Fibroblast of lung (primary cell): ENCODE data around the gene KLF16.

ENCODE experiments used
- CTCF ChIP-seq, 2 donors: IDR thresholded peaks in 1 of 2; conservative IDR thresholded peaks in 1 of 2; 1 replicate in 1 of 2; 2 replicates in 1 of 2; pipeline ENCODE4 v1.5.1; 2011 to 2012; ENCODE audit warnings: low read length in 2 of 2, control low read depth in 1 of 2, inconsistent platforms in 1 of 2, low read depth in 1 of 2, mild to moderate bottlenecking in 1 of 2
- EZH2 ChIP-seq: IDR thresholded peaks from 2 replicates; pipeline ENCODE4 v1.5.1; 2012; ENCODE audit warnings: low read length, control low read depth, mild to moderate bottlenecking; ENCODE audit errors: missing control alignments

DNA sequence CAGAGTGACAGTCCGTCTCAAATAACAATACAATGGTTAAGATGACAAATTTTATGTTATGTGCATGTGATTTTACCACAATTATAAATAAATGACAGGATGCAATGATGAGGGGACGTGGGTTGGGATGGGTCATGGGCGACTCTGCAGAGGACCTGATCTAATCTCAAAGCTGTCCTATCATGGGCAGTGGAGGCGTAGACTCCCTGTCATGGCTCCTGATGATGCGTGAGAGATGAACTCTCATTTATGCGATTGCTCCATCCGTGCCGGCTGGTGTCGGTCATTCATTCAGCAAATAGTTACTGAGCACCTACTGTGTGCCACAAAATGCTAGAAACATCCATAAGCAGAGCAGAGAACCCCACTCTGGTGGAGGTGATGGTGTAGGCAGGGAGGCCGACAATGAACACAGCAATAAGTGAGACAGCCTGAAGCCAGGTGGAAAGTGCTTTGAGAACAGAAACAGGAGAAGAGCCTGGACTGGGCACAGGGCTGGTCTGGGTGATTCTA lies 13.4 kb downstream of the KLF16 start:
- TF ChIP-seq CTCF (conservative IDR thresholded peaks at IDR 0.05 in 1 of 2, IDR thresholded peaks at IDR 0.05 in 1 of 2; ENCODE audit: low read depth in 1 of 2, low read length in 2 of 2): no peak
- TF ChIP-seq EZH2: no peak
